ENCODE results near the gene CRB2. TPM values are rescaled to one million over a fixed set of nuclear protein-coding genes. Genes with fewer than 3 reads are reported as not detected.

The CRB2 gene
- total and polyA plus RNA-seq, 2 of the 4 experiments (the other 2 are of a cell fraction) = not detected

GRCh38 chr9:123410281-123410910 lies 54.4 kb downstream of the CRB2 start:
- ChIA-PET CTCF (no interaction called here), POLR2A (ENCODE audit: unreplicated experiment) (no interaction called here)
- Histone ChIP-seq H3K56ac (ENCODE audit: extremely low read depth, insufficient read depth, low read length) (no peak overlapping the region), H3K14ac (replicated peaks; ENCODE audit: low read depth, low read length) (no peak overlapping the region), H2BK5ac (ENCODE audit: low read depth, low read length, poor library complexity, severe bottlenecking) (no peak overlapping the region), H2BK15ac (ENCODE audit: low read depth, low read length) (no peak overlapping the region), H3K4me2 (ENCODE audit: low read depth, low read length) (no peak overlapping the region), H3K4me1 (ENCODE audit: control insufficient read depth, insufficient read depth, low read length) (no peaks in the 10 kb centered on the region; the same call in 1 of the 2 replicates), H3K27me3 (ENCODE audit: control insufficient read depth, insufficient read depth, low read length) (no peaks in the 10 kb centered on the region), H2AFZ (replicated peaks; ENCODE audit: low read length, poor library complexity) (no peak overlapping the region), H3K23ac (ENCODE audit: low read depth, low read length) (no peak overlapping the region), H3K4ac (ENCODE audit: low read depth, low read length) (no peak overlapping the region), H3K79me1 (ENCODE audit: low read depth in 1 of 2, low read length in 2 of 2) (no peaks in the 10 kb centered on the region), H3K27ac (ENCODE audit: insufficient read depth, low read length) (no peak overlapping the region), H3K9me3 (ENCODE audit: control insufficient read depth, insufficient read depth, low read length) (no peaks in the 10 kb centered on the region), H2BK20ac (ENCODE audit: low read depth, low read length) (no peak overlapping the region), H3K9ac (ENCODE audit: low read depth, low read length) (no peak overlapping the region), H4K5ac (ENCODE audit: low read depth, low read length) (no peak overlapping the region), H4K8ac (ENCODE audit: low read depth in 2 of 2, low read length in 2 of 2) (no peak overlapping the region), H4K91ac (ENCODE audit: insufficient read depth, low read depth, low read length) (no peak overlapping the region), H2BK120ac (ENCODE audit: low read depth, low read length) (no peak overlapping the region), H3K9me1 (ENCODE audit: insufficient read depth, low read length) (peaks cover 5% of the 10 kb centered on the region), H2AK9ac (replicated peaks; ENCODE audit: low read depth, low read length, poor library complexity) (no peak overlapping the region), H3K4me3 (ENCODE audit: insufficient read depth, low read depth, low read length) (no peak overlapping the region), H4K20me1 (ENCODE audit: insufficient read depth, low read length) (no peaks in the 10 kb centered on the region; the same call in 1 of the 2 replicates), H3K36me3 (ENCODE audit: control insufficient read depth, insufficient read depth, low read length) (no peaks in the 10 kb centered on the region), H3K18ac (ENCODE audit: low read depth, low read length) (no peak overlapping the region), H2AK5ac (ENCODE audit: low read depth, low read length) (no peak overlapping the region)
- no TSS peak for BruUV-seq (replicated peaks)
- 100% methylated on average over 1 of the region's 12 CpGs; no CpG with 5 or more reads in 1 of the 2 experiments for WGBS, 2 experiments (ENCODE audit: extremely low coverage in 2 of 2, insufficient read length in 1 of 2)
- no peak for DNase-seq
- no peak for TF ChIP-seq CEBPB (IDR thresholded peaks at IDR 0.05; ENCODE audit: low read depth, low read length)
- TF ChIP-seq FOS (IDR thresholded peaks at IDR 0.05; ENCODE audit: low read depth, low read length) = no peak
- TF ChIP-seq CHD1 (IDR thresholded peaks at IDR 0.05; ENCODE audit: low read depth, low read length) = no peak
- TF ChIP-seq POLR2A (IDR thresholded peaks at IDR 0.05; ENCODE audit: low read depth, low read length) = no peak
- TF ChIP-seq NFE2L2 (IDR thresholded peaks at IDR 0.05; ENCODE audit: low read depth, low read length) = no peak
- intact Hi-C loops (cut with micrococcal nuclease) = no loop called here
- ATAC-seq (ENCODE audit: low read depth) = no peak
- dilution Hi-C loops (cut with HindIII; ENCODE audit: low sequenced_read_pairs, unreplicated experiment) = no loop called here
- in situ Hi-C loops (cut with MboI; ENCODE audit: low sequenced_read_pairs) = no loop called here

Data from IMR-90 (cell line).